DND-41 (cell line): ENCODE results near the gene DSPP.

Source experiments
- EZH2 ChIP-seq: IDR thresholded peaks from 3 replicates; pipeline ENCODE4 v1.6.1; 2012; ENCODE audit warnings: borderline replicate concordance, low read depth, mild to moderate bottlenecking, moderate library complexity, low read length, inconsistent platforms; ENCODE audit not compliant: severe bottlenecking
- TF ChIP-seq, protein P1 (sequence below): IDR thresholded peaks from 2 replicates; pipeline ENCODE4 v1.5.1; 2012; ENCODE audit warnings: borderline replicate concordance, low read length, moderate library complexity, mild to moderate bottlenecking; ENCODE audit not compliant: poor library complexity, severe bottlenecking; ENCODE audit errors: extremely low read depth

DNA sequence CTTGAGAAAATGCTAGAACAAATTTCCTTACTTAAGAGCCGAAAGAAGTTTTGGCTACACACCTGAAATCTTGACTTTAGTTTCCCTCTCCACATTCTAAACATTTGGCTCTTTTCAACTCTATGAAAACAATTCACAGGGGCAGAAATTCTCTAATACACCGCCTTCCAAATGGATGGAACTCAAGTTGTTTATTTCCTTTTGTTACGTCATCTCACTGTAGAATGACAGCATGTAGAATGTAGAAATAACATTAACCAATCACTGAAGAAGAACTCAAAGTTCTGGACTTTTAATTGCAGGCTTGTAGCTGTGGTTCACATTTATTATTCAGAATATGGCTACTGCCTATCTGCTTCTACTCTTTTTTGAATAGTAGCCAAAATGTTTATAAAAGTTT is 43.6 kb downstream of the DSPP start:
- TF ChIP-seq, protein P1, sequence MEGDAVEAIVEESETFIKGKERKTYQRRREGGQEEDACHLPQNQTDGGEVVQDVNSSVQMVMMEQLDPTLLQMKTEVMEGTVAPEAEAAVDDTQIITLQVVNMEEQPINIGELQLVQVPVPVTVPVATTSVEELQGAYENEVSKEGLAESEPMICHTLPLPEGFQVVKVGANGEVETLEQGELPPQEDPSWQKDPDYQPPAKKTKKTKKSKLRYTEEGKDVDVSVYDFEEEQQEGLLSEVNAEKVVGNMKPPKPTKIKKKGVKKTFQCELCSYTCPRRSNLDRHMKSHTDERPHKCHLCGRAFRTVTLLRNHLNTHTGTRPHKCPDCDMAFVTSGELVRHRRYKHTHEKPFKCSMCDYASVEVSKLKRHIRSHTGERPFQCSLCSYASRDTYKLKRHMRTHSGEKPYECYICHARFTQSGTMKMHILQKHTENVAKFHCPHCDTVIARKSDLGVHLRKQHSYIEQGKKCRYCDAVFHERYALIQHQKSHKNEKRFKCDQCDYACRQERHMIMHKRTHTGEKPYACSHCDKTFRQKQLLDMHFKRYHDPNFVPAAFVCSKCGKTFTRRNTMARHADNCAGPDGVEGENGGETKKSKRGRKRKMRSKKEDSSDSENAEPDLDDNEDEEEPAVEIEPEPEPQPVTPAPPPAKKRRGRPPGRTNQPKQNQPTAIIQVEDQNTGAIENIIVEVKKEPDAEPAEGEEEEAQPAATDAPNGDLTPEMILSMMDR: no peak
- TF ChIP-seq EZH2: no peak
